C4-2B (cell line): ENCODE data around the gene CD93.

ENCODE experiments used
- H3K27ac ChIP-seq: fragments of 450-650 bp; 2 replicates; pipeline ENCODE4 v1.5.1; 2017
- ZFX ChIP-seq: fragments of 450-650 bp; IDR thresholded peaks from 2 replicates; pipeline ENCODE4 v1.6.1; 2017
- TF ChIP-seq, protein P1 (sequence below): fragments of 450-650 bp; conservative IDR thresholded peaks from 2 replicates; pipeline ENCODE4 v1.5.1; 2017; ENCODE audit warnings: mild to moderate bottlenecking

Gene CD93

DNA sequence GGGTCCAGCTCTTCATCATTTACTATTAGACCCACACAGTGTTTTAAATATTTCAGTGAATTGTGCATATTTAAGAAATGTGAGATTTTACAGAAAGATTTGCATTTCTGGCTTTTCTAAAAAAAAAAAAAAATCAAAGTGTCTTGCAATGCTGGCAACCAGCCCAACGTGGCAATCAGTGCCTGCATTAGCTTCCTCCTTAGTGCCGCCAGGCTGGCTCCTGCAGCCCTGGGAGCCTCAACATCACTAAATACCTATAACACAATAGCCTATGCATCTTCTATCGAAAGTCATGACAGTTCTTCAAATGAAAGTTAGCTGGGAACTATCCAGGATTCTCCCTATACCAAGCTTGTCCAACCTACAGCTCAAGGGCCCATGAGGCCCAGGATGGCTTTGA lies 9.4 kb upstream of the CD93 start:
- H3K27ac ChIP-seq = no peak overlapping the region
- TF ChIP-seq ZFX = no peak
- TF ChIP-seq, protein P1, sequence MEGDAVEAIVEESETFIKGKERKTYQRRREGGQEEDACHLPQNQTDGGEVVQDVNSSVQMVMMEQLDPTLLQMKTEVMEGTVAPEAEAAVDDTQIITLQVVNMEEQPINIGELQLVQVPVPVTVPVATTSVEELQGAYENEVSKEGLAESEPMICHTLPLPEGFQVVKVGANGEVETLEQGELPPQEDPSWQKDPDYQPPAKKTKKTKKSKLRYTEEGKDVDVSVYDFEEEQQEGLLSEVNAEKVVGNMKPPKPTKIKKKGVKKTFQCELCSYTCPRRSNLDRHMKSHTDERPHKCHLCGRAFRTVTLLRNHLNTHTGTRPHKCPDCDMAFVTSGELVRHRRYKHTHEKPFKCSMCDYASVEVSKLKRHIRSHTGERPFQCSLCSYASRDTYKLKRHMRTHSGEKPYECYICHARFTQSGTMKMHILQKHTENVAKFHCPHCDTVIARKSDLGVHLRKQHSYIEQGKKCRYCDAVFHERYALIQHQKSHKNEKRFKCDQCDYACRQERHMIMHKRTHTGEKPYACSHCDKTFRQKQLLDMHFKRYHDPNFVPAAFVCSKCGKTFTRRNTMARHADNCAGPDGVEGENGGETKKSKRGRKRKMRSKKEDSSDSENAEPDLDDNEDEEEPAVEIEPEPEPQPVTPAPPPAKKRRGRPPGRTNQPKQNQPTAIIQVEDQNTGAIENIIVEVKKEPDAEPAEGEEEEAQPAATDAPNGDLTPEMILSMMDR = no peak

DNA sequence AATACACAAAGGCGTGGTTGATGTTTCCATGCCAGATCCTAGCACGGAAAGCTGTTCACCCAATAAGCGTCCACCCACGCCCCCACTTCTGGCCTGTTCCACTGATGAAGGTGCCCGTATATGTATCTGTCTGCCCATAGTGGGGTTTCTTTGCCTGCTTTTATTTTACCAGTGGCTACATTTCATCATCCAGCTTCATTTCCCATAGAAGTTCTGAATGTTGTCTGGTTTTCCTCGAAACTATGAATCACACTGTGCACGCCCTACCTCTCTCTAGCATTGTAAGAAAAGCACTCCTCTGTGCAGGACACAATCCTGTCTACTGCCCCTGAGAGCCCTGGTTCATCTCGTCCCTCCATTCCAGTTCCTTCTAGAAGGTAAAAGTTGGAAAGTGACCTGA lies 8.8 kb upstream of the CD93 start:
- no peak overlapping the region for H3K27ac ChIP-seq
- no peak for TF ChIP-seq ZFX
- TF ChIP-seq, protein P1 = no peak

DNA sequence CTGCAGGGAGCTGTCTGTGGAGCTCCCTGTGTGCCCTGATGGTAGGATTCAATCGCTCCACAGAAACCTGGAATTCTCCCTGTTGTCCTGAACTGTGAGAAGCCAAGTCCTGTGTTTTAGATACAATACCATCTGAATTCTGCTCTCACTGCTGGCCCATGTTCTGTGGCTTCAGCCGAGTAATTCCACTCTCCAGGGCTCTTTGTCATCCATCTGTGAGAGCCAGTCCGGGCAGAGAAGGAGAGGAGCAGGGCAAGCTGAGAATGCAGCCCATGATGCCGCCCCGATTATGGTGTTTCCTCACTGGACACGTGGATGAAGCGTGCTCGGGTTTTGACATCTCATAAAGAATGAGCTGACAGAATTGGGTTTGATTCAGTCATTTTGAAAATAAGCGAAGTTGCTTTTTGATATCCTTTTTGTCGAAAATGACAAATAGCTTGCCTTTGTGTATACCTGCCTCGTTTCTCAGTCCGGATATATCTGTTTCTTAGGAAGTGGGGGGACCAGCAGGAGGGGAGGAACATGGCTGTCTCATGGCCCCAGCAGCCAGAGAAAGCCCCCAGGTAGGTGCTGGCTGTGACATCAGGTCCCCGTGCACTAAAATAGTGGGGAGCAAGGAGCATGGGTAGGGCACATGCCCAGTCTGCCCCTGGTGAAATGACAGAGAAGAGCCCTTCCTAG lies 8.2 kb upstream of the CD93 start:
- no peak overlapping the region for H3K27ac ChIP-seq
- TF ChIP-seq, protein P1 = no peak
- no peak for TF ChIP-seq ZFX

DNA sequence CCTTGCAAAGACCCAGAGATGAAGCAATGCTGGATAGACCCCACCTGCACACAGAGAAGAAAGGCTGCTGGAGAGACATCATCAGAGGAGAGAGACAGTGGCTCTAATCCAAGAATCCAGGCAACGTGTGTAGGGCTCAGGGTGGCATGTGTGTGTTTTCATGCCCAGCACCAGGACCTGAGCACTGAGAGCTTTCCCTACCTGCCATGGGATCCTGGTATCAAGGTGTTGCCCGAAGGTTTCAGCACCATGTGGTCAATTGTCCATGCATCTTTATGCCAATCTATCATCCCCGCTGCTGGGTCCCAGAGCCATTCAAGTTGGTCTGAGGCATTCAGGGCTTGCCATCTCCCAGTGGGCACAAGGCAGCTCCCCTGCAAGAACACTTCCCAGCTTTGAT lies 7.5 kb upstream of the CD93 start:
- TF ChIP-seq, protein P1 = no peak
- TF ChIP-seq ZFX = no peak
- no peak overlapping the region for H3K27ac ChIP-seq

DNA sequence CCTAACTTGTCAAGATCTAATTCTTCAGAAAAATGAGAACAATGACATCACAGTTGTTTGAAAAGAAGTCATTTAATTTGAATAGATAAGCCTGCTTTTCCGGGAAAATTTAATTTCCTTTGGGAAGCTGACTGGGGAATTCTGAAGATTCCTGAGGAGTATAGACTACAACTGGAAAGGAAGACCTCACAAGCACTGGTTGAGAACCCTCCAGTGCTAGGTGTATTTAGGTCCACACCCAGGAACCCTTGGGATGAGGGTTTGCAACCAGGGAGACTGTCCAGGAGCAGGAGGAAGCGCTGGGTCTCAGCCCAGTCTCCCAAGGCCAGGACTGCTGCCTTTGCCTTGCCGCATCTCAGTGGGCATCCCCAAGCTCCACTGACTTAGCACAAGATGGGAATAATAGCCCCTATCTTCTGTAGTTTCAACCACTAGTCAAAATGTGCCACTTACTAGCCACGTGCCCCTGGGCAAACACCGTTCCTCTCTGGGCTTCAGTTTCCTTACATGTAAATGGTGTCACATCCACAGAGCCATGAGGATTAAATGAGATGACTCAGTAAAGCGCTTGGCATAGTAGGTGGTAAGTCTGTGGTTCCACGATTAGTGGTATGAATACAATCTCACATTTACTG lies 6.9 kb upstream of the CD93 start:
- H3K27ac ChIP-seq = no peak overlapping the region
- no peak for TF ChIP-seq ZFX
- TF ChIP-seq, protein P1 = no peak

DNA sequence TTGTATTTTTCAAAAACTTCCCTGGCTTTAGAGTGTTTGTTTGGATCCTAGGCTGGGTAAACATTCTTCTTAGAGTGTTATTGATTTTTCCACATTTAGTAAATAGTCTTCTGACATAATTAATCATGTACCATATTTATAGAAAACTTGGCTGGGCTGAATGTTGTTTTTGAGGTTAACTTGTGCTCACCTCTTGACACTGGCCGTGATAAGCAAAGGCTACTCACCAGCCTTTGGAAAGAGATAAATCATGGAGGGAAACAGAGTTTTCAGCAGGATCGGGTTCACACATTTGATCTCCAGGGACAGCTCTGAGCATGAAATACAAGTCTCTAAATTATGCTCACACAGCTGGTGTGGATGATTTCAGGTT lies 6.2 kb upstream of the CD93 start:
- no peak overlapping the region for H3K27ac ChIP-seq

More for the DNA sequence above, 6.2 kb upstream of the CD93 start:
- TF ChIP-seq, protein P1 = no peak
- no peak for TF ChIP-seq ZFX
